Sciatic nerve (tissue), 2 donors: ENCODE results near the gene OSGIN1. TPM values are rescaled to one million over a fixed set of nuclear protein-coding genes. Genes with fewer than 3 reads are reported as not detected.

Source experiments
- ATAC-seq: fragments of 200-7000 bp; cut with Tn5 transposase; one replicate; pipeline ENCODE4 v1.9.1; 2020; ENCODE audit warnings: mild to moderate bottlenecking, moderate library complexity
- DNase-seq: peaks from one replicate; pipeline ENCODE4 v3.0.0-alpha.2; 2020; ENCODE audit warnings: low spot score
- intact Hi-C: fragments of 100-400 bp; cut with DNase I; formaldehyde crosslinking; loops from one replicate; pipeline ENCODE4 v1.14.2; 2022
- total RNA-seq: library from RNA; stranded (reverse); fragmentation: NEBNext Ultra II Directional; extraction: Animal tissue kit (Norgen Biotek cat#: 25700); gene quantifications from one replicate; pipeline ENCODE4 v1.2.1, GENCODE V29; 2021
- donor health status: DM: no; HTN: no; CAD: no.
- donor health status: DM: no; HTN: no; CAD: no.

The OSGIN1 gene
- total RNA-seq, 1 donor from 2014 or later, result 11.5 TPM

GRCh38 chr16:84007965-84008364, 54.9 kb downstream of the OSGIN1 start:
- intact Hi-C loops, result no loop called here
- no peak for ATAC-seq
- no peak for DNase-seq

DNA sequence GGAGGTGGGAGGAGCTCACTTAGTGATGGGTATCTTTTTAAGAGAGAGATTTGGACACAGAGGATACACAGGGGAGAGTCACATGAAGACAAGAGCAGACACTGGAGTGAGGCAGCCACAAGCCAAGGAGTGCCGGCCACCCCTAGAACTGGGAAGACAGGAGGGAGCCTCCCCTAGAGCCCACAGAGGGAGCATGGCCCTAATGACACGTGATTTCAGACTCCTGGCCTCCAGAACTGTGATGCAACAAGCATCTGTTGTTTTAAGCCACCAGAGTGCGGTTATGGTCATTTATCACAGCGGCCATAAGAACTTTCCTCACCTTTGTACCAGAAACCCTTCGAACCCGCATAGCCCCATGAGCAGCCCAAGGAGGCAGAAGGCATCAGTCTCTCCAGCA, 56.2 kb downstream of the OSGIN1 start:
- DNase-seq (no peak), ATAC-seq (no peak)
- intact Hi-C loops, result no loop called here

DNA sequence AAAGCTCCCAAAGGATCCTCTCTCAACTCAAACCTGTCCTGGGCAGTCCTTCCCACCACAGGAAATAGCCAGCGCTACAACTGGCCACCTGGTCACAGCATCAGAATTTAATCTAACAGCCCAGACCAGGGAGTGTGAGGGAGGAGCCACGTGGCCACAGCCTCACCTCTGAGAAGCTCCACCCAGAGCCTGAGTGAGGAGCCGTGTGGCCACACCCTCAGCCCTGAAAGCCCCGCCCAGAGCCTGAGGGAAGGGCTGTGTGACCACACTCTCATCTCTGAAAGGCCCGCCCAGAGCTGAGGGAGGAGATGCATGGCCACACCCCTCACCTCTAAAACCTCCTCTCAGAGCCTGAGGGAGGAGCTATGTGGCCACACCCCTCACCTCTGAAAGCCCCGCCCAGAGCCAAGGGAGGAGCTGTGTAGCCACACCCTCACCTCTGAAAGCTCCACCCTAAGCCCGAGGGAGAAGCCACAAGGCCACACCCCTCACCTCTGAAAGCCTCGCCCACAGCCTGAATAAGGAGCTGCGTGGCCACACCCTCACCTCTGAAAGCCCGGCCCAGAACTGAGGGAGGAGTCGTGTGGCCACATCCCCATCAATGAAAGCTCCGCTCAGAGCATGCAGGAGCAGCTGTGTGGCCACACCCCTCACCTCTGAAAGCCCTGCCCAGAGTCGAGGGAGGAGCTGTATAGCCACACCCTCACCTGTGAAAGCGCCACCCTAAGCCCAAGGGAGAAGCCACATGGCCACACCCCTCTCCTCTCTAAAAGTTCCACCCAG, 60.9 kb downstream of the OSGIN1 start:
- peak; percentile 17 for ATAC-seq
- no peak for DNase-seq
- intact Hi-C loops, result no loop called here

DNA sequence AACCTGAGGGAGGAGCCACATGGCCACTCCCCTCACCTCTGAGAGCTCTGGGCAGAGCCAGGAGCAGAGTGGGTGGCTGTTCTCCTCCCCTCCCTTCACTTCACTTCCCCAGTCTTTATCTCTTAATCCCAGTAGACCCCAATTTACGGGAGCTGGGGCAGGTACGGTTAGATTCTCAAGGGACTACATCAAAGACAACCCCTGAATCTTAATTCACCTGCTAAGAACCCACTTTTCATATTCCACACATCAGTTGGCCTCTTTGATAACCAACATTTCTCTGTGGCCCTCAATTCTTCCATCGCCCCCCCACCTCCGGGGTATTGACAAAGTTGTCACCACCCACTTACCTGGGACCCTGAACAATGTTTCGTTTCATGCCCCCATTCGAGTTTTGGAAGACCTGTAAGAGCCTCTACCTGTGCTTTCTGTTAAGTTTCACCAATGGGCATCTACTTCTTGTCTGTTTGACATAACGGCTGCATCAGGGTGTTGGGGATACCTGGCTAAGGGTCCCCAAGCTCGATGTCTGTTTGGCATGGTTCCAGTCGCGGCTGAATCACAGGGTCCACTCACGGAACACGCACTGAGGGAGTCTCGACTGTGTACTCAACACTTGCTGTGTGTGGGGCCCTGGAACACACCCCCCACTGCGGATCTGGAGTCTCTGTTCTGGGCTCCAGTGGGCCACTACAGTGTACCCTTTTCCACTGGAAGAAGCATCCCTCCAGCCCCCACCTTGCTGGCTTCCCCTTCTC, 61.7 kb downstream of the OSGIN1 start:
- DNase-seq (no peak), ATAC-seq (no peak)
- intact Hi-C loops, result no loop called here

DNA sequence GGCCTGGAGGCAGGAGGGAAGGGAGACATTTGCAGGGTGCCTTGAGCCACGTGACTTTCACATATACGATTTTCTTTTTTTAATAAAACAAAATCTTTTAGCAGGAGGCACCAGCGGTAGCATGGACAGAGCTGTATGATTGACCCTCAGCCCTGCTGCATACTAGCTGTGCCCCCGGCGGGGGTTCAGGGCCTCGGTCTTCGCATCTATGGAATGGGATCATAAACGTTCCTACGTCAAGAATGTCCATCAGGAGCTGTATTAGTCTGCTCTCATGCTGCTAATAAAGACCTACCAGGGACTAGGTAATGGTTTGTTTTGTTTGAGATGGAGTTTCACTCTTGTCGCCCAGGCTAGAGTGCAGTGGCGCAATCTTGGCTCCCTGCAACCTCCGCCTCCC, 62.4 kb downstream of the OSGIN1 start:
- DNase-seq (no peak), ATAC-seq (no peak)
- intact Hi-C loops, result no loop called here

Other genes with a start within 250 kb of the OSGIN1 start
- 75.6 TPM for gene HSBP1, start 145.3 kb upstream of the OSGIN1 start, total RNA-seq
- 8.2 TPM for gene MLYCD, start 54.1 kb upstream of the OSGIN1 start, total RNA-seq
- gene NECAB2, start 15.0 kb downstream of the OSGIN1 start, total RNA-seq, result 0.80 TPM
- gene SLC38A8, start 89.6 kb downstream of the OSGIN1 start, total RNA-seq, result not detected
- gene MBTPS1, start 163.7 kb downstream of the OSGIN1 start, total RNA-seq, result 91.1 TPM
- 31.3 TPM for gene HSDL1, start 191.9 kb downstream of the OSGIN1 start, total RNA-seq
- gene DNAAF1, start 192.1 kb downstream of the OSGIN1 start, total RNA-seq, result 1.4 TPM
- 43.2 TPM for gene TAF1C, start 233.8 kb downstream of the OSGIN1 start, total RNA-seq
- gene ADAD2, start 237.9 kb downstream of the OSGIN1 start, total RNA-seq, result not detected